Activated CD4-positive, alpha-beta T cell treated with anti-CD3 and anti-CD28 coated beads, Interleukin-2, amount 50 U/mL, for 1 hour (primary cell): ENCODE measurements around the gene CRADD.
"Not testable (repeated sequence)": the region's sequence is repeated elsewhere in the genome, so short reads cannot be mapped to it uniquely, and the experiment has no call there.

Source experiments
- DNase-seq: peaks from one replicate; pipeline ENCODE4 v3.0.0-alpha.2; 2020

The CRADD gene

DNA sequence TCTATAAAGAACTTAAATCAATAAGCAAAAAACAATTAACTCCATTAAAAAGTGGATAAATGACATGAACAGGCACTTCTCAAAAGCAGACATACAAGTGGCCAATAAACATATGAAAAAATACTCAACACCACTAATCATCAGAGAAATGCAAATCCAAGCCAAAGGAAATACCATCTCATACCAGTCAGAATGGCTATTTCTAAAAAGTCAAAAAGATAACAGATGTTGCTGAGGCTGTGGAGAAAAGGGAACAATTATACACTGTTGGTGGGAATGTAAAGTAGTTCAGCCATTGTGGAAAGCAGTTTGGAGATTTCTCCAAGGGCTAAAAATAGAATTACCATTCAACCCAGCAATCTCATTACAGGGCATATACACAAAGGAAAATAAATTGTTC is 236.7 kb downstream of the CRADD start:
- DNase-seq: no peak

DNA sequence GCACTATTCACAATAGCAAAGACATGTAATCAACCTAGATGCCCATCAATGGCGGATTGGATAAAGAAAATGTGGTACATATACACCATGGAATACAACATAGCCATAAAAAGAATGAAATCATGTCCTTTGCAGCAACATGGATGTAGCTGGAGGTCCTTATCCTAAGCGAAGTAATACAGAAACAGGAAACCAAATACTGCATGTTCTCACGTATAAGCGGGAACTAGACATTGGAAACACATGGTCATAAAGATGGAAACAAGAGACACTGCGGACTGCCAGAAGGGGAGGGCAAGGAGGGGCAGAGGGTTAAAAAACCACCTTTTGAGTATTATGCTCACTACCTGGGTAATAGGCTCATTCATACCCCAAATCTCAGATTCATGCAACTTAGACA is 237.1 kb downstream of the CRADD start:
- DNase-seq: no peak

DNA sequence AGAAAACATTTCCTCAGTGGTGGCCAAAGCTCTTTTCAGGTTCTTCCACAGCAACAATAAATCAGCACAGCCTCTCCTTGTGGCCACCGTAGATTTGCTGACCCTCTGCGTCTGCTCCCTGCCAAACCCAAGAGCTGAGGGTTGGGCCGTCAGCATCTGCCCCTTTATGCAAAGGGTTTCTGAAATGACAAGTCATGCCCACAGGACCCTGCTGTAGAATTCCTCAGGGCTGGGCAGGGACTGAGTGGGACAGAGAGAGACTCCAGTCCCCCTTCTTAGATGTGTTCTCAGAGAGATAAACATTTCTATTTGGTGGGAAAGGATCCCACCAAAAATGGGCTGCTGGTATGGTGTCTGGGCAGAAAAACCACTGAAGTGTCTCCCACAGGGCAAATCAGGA is 238.2 kb downstream of the CRADD start:
- DNase-seq: no peak

DNA sequence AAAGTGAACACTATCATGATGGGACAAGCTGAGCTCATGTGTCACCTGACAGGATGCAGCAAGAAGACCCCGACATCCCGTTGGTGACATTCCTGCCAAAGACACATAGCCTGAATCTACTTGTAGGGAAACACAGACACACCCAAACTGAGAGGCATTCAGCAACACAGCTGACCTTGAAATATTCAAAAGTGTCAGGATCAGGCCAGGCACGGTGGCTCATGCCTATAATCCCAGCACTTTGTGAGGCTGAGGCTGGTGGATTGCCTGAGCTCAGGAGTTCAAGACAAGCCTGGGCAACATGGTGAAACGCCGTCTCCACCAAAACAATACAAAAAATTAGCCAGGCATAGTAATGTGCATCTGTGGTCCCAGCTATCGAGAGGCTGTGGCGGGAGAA is 239.2 kb downstream of the CRADD start:
- DNase-seq: no peak

DNA sequence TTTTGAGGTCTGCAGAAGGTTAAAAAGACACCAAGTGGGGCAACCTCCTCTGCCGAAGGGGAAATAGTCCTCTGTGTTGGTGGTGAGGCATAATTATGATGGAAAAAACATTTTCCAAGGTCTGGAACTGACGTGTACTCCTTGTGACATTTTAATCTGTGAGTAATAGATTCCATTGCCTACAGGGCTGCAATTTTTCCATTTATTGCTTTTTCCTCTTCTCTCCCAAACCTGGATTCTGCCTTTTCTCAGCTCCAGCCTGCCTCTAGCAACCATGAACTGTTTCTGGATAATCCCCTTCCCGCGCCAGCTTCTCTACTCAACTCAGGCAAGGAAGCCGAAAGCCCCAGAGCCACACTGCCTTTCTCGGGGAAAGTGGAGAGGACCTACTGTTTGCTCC is 241.1 kb downstream of the CRADD start:
- DNase-seq: no peak

DNA sequence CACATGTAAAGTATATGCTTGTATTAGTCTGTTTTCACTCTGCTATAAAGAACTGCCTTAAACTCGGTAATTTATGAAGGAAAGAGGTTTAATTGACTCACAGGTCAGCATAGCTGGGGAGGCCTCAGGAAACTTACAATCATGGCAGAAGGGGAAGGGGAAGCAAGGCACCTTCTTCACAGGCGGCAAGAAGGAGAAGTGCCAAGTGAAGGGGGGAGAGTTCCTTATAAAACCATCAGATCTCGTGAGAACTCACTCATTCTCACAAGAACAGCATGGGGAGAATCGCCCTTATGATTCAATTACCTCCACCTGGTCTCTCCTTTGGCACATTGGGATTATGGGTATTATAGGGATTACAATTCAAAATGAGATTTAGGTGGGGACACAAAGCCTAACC is 241.7 kb downstream of the CRADD start:
- DNase-seq: no peak

DNA sequence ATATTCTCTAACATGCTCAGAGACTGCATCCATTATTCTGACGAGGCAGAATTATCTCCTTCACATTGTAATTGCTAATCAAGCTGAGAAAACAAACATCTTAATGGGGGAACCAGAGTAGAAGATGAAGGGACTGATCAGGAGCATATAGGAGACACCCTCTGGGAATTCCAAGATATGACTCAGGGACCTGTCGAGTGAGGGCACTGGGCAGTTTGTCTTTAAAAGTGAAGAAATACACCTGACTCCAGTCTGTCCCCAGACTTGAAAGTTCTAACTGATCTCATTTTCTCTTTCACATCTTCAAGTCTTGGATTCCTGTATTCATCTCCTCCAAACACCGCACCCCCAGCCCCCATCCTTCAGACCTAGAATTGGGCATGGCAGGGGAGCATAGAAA is 244.3 kb downstream of the CRADD start:
- no peak for DNase-seq

DNA sequence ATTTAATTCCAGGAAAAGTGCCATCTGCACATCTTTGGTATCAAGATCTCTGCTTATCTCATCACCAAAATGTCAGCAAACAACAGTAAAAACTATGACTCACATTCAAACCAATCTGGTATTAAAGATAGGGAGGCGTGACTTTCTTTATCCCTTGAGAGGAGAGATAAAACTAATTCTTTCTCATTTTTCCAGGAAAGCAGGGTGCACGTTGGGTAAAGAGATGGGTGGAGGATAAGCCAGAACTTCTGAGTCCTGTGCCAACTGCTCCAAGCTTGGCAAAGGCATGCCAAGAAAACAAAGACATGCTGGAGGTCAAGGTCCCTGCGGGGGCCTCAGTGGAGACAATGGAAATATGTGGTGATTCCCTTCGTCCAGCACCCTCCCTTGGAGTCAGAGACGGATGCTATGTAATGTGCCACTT is 245.4 kb downstream of the CRADD start:
- DNase-seq: no peak

DNA sequence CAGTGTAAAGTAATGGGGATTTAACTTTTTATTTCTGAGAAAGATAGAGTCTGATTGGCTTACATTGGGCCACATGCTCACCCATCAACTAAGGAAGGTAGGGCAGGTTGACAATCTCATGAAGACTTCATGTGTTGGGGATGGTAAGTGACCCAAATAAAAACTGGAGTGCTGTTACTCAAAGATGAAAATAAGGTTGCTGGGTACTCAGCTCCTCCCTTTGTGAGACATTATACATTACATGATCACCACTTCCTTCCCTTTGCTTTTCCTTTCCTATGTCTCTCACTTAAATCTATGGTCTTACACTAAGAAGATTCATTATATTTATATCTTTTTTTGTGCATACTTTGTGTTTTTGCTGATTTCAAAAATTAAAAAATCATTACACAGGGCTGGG is 247.2 kb downstream of the CRADD start:
- no peak for DNase-seq

DNA sequence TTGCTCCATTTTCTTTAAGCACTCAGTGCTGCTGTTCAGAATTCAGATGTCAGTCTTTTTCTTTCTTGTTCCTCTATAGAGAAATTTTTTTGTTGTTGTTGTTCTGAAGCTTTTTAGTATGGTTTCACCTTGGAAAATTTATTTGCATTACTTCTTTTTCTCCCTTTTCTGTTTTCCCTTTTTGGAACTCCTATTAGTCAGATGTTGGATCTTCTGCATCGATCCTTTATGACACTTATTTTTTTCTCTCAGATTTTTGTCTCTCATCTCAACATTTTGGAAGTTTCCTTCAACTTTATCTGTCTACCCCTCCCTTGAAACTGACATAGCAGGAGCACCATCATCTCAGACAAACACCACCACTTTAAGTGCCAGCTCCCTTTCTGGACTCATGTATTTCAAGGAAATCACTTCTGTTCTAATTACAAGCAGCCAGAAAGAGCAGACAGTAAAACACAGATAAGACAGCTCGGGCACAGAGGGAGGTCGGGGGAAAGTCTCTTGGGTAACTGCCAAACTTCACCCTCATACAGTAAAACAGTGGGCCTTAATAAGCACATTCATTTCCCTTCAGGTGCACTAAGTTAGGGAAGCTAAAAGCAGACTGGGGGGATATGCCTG is 248.5 kb downstream of the CRADD start:
- no peak for DNase-seq

DNA sequence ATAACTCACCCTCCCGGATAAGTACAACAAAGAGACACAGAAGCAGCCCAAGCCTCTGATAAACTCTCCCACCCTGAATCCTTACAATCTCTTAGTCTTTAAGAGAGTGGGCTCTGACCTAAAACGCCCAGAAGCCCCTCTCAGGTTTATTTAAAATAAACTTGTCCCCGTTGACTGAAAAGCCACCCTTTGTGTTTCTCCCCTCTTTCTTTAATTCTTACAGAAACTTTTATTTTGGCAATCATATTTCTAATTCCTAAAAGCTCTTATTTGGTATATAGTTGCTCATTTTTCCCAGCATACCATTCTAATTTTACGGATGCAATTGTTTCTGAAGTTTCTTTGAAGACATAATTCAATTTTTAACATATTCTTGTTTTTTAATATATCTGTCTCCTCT is 249.1 kb downstream of the CRADD start:
- DNase-seq: no peak

DNA sequence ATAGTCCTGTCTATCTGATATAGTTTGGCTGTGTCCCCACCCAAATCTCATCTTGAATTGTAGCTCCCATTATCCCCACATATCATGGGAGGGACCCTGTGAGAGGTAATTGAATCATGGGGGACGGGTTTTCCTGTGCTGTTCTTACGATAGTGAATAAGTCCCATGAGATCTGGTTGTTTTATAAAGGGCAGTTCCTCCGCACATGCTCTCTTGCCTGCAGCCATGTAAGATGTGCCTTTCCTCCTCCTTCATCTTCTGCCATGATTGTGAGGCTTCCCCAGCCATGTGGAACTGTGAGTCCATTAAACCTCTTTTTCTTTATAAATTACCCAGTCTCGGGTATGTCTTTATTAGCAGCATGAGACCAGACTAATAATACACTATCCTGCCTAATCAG is 251.9 kb downstream of the CRADD start:
- not testable (repeated sequence) for DNase-seq

DNA sequence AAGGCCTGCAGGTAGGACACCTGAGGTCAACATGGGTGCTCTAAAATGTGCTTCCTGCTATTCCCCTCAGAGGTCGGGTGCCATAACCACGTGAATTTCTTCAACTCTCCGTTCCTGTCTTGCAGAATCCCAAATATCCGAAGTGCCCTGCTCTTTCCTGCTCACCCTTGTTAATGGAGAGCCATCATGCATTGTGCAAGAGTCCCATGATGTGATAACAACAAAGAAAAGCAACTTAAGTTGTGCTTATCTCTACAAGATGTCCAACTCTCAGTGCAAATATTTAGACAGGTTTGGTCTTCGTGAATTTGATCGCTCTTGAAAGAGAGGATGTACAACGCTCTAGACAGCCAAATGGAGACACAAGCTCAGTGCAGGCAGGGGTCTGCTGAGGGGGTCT is 260.6 kb downstream of the CRADD start:
- no peak for DNase-seq

DNA sequence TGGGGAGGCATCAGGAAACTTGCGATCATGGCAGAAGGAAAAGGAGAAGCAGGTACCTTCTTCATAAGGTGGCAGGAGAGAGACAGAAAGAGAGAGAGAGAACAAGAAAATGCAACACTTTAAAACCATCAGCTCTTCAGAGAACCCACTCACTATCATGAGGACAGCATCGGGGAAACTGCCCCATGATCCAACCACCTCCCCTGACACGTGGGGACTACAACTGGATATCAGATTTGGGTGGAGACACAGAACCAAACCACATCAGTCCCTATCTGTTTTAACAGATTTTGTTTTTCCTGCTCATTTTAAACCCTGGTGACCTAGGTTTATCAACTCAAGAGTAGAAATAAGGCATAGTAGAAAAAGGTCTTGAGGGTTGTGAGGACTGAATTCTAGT is 261.1 kb downstream of the CRADD start:
- DNase-seq: no peak

DNA sequence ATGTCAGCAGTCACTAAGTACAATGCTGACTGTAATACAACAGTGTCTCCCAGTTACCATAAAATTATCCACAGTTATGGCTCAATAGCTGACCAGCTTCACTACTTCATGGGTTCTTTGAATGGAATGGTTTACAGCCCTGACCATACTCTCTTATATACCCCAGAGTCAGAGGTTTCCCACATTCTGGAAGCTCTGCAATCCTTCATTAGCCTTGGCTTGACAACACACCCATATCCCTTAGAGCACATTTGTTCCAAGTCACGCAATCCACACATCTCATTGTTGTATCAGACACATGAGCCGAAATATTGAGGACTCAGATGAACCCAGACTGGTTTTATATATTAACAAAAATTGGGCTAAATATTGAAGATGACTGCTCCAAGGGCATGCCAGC is 261.8 kb downstream of the CRADD start:
- DNase-seq: no peak

DNA sequence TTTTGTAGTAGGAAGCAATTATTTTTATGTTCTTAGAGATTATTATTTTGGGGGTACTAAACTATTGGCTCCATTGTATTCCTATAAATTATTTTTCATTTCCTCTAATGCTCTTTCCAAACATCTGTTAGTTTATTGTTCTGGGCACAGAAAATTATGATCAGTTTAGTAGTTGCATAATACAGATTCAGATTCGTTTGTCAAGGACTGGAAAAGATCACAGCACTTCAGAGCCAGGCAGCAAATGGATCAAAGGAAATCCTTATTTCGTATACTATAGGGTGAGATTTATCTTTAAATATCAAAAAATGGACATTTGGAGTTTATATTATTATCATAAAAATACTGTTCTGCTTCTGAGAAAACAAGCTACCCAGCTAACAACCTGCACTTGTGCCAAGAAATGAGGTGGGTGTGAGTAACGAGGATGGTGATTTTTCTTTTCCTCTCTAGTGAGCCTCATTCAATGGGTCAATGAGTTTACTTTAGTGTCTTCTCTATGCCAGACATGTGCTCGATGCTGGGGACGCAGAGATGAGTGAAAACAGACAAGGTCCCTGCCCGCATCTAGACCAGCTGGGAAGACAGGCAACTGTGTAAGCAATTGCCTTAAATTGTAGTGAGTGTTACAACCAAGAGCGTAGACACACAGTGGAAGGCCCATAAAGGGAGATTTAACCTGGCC is 262.6 kb downstream of the CRADD start:
- DNase-seq: no peak

DNA sequence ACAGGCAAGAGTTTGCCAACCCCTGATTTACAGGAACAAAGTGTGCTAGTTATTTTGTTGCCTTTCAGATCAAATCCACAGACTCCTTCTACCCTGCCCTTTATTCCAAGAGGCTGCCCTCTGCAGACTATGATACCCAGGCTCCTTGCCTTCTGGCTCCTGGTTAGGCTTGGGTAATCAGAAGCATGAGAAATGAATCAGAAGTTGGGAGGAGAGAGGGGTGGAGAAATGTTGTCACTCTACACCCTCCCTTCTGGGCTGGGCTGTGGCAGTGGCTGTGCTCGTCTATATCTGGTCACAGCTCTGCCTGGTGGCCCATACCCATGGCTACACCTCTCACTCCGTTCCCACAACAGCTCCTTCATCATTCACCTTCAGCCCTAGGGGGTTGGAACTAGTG is 266.6 kb downstream of the CRADD start:
- no peak for DNase-seq

DNA sequence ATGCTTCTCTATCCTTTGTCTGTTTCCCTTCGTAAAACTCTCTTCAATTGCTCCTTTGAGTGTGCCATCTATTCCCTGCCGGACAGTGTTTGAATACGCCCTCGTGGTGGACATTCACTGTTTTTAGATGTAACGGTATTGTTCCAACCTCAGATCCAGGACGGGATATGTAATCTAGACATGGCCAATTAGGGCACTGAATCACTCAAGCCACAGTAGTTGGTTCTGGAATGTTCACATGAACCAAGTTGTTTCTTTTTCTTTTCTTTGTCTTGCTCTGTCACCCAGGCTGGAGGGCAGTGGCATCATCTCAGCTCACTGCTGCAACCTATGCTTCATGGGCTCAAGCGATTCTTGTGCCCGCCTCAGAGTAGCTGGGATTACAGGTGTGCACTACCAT is 267.0 kb downstream of the CRADD start:
- no peak for DNase-seq
